Naive thymus-derived CD4-positive, alpha-beta T cell (primary cell): ENCODE results near the gene CCDC40. TPM values are rescaled to one million over a fixed set of nuclear protein-coding genes. Genes with fewer than 3 reads are reported as not detected.

Experiments
- ATAC-seq: fragments of 150-1000 bp; cut with Tn5 transposase; 2 replicates; pipeline ENCODE4 v1.10.0; 2021; ENCODE audit warnings: mild to moderate bottlenecking, moderate library complexity
- CTCF ChIA-PET: fragments of 350-600 bp; sonication (Branson Sonifier 250); formaldehyde crosslinking; loops from one replicate; lab custom pipeline; 2021; ENCODE audit warnings: antibody characterized with exemption; lab: Charles Lee
- POLR2A ChIA-PET: fragments of 350-600 bp; sonication (Branson Sonifier 250); formaldehyde crosslinking; loops from one replicate; lab custom pipeline; 2021; ENCODE audit warnings: antibody characterized with exemption, inconsistent platforms; lab: Charles Lee
- DNase-seq, 9 donors: peaks; one replicate each; pipeline versions ENCODE4 v3.0.0 to v3.0.0-alpha.2; 2020 to 2022; ENCODE audit warnings: mixed read lengths in 1 of 9
- H3K27ac ChIP-seq: one replicate; pipeline ENCODE4 v1.7.0; 2013; ENCODE audit warnings: mild to moderate bottlenecking, low read depth, low read length, moderate library complexity
- H3K27me3 ChIP-seq, 2 donors: one replicate each; pipeline ENCODE4 v1.7.0; 2013; ENCODE audit warnings: low read length in 2 of 2, mild to moderate bottlenecking in 2 of 2, moderate library complexity in 2 of 2; ENCODE audit not compliant: control insufficient read depth in 2 of 2, insufficient read depth in 2 of 2
- H3K36me3 ChIP-seq, 3 experiments: 1 replicate in 2 of 3; 2 replicates in 1 of 3; pipeline ENCODE4 v1.7.0; 2013; ENCODE audit warnings: low read length in 3 of 3, mild to moderate bottlenecking in 3 of 3, moderate library complexity in 1 of 3; ENCODE audit not compliant: insufficient read depth in 3 of 3, control insufficient read depth in 2 of 3
- H3K4me1 ChIP-seq, 2 donors: one replicate each; pipeline ENCODE4 v1.7.0; 2013; ENCODE audit warnings: low read length in 2 of 2, mild to moderate bottlenecking in 2 of 2, moderate library complexity in 1 of 2; ENCODE audit not compliant: control insufficient read depth in 2 of 2, insufficient read depth in 2 of 2
- H3K4me3 ChIP-seq: 2 replicates; pipeline ENCODE4 v1.7.0; 2013; ENCODE audit warnings: mild to moderate bottlenecking, low read length
- H3K9me3 ChIP-seq, 3 experiments: 1 replicate in 2 of 3; 2 replicates in 1 of 3; pipeline ENCODE4 v1.7.0; 2013; ENCODE audit warnings: low read length in 3 of 3; ENCODE audit not compliant: control insufficient read depth in 2 of 3
- H3K27ac Mint-ChIP-seq, 9 donors: one replicate each; pipeline ENCODE4 v1.8.0; 2020 to 2022; ENCODE audit warnings: mixed read lengths in 9 of 9, mild to moderate bottlenecking in 8 of 9, moderate library complexity in 5 of 9, inconsistent platforms in 2 of 9
- H3K27me3 Mint-ChIP-seq, 5 donors: one replicate each; pipeline ENCODE4 v1.8.0; 2021 to 2022; ENCODE audit warnings: mixed read lengths in 5 of 5, mild to moderate bottlenecking in 1 of 5
- H3K36me3 Mint-ChIP-seq, 5 donors: one replicate each; pipeline ENCODE4 v1.8.0; 2020 to 2022; ENCODE audit warnings: mixed read lengths in 5 of 5, mild to moderate bottlenecking in 3 of 5, inconsistent platforms in 1 of 5
- H3K4me1 Mint-ChIP-seq, 7 donors: one replicate each; pipeline ENCODE4 v1.8.0; 2020 to 2022; ENCODE audit warnings: mixed read lengths in 7 of 7, mild to moderate bottlenecking in 3 of 7, inconsistent platforms in 1 of 7
- H3K4me3 Mint-ChIP-seq, 10 donors: one replicate each; pipeline ENCODE4 v1.8.0; 2020 to 2022; ENCODE audit warnings: mild to moderate bottlenecking in 10 of 10, mixed read lengths in 10 of 10, moderate library complexity in 6 of 10, inconsistent platforms in 2 of 10
- H3K9me3 Mint-ChIP-seq, 11 donors: one replicate each; pipeline ENCODE4 v1.8.0; 2020 to 2022; ENCODE audit warnings: mixed read lengths in 11 of 11, mild to moderate bottlenecking in 4 of 11, inconsistent platforms in 1 of 11, moderate library complexity in 1 of 11
- intact Hi-C, 2 donors: fragments of 100-400 bp; cut with micrococcal nuclease; formaldehyde crosslinking; loops; one replicate each; pipeline ENCODE4 v1.15.1; 2023
- polyA plus RNA-seq, 2 donors: library from polyadenylated mRNA; unstranded; fragments of 300-500 nt; fragmentation: Illumina TruSeq; gene quantifications; one replicate each; pipeline ENCODE4 v1.2.3, GENCODE V29; 2021
- total RNA-seq, 6 experiments: library from RNA in 5 of 6; stranded (reverse) in 5 of 6; gene quantifications; 1 replicate in 5 of 6; 2 replicates in 1 of 6; pipeline ENCODE4 v1.2.3 and lab custom pipeline; 2021 to 2026

The CCDC40 gene
- total and polyA plus RNA-seq, 7 experiments from 2014 or later: 0.43 to 3.0 (median 0.79) TPM; not detected in 2

- Mint-ChIP-seq H3K4me1 (peaks cover 19 to 29% (median 25%) of the 10 kb centered on the region in 7 donors), H3K27ac (no peak overlapping the region), H3K27me3 (peaks cover 0 to 9% (median 0%) of the 10 kb centered on the region in 5 donors), H3K4me3 (peak overlapping the region in 1 of 10 donors; percentile 48), H3K9me3 (peaks cover 0 to 5% (median 0%) of the 10 kb centered on the region in 11 donors), H3K36me3 (no peaks in the 10 kb centered on the region)
- CTCF ChIA-PET: no interaction called here
- DNase-seq (no peak), ATAC-seq (no peak)
- Histone ChIP-seq H3K9me3 (no peaks in the 10 kb centered on the region), H3K4me1 (peaks cover 10 to 15% of the 10 kb centered on the region in 2 donors), H3K4me3 (no peak overlapping the region), H3K27me3 (no peaks in the 10 kb centered on the region), H3K36me3 (peaks cover 0 to 4% (median 0%) of the 10 kb centered on the region in 3 experiments), H3K27ac (no peak overlapping the region)
- intact Hi-C loops: no loop called here
- POLR2A ChIA-PET: no interaction called here
Observed at GRCh38 chr17:80104956-80105375, 68.5 kb downstream of the CCDC40 start.

DNA sequence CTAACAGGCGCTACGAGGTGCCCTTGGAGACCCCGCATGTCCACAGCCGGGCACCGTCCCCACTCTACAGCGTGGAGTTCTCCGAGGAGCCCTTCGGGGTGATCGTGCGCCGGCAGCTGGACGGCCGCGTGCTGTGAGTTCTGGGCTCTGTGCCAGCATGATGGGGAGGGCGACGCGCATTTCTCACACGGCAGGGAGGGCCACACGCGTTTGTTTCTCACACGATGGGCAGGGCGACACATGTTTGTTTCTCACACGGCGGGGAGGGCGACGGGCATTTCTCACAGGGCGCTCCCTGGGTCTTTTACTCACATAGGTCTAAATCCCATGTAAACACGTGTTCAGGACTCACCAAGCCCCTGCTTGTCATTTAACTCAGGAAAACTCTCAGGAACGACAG lies 69.3 kb downstream of the CCDC40 start:
- Mint-ChIP-seq H3K4me1 (peaks cover 12 to 21% (median 17%) of the 10 kb centered on the region in 7 donors), H3K9me3 (no peaks in the 10 kb centered on the region), H3K36me3 (no peaks in the 10 kb centered on the region), H3K27ac (no peak overlapping the region), H3K4me3 (no peak overlapping the region), H3K27me3 (peaks cover 0 to 2% (median 0%) of the 10 kb centered on the region in 5 donors)
- Histone ChIP-seq H3K27me3 (no peaks in the 10 kb centered on the region), H3K9me3 (no peaks in the 10 kb centered on the region), H3K36me3 (peaks cover 0 to 4% (median 0%) of the 10 kb centered on the region in 3 experiments), H3K4me3 (no peak overlapping the region), H3K27ac (no peak overlapping the region), H3K4me1 (peaks cover 3 to 8% of the 10 kb centered on the region in 2 donors)
- ATAC-seq (no peak), DNase-seq (no peak)
- intact Hi-C loops: no loop called here
- CTCF ChIA-PET: no interaction called here
- POLR2A ChIA-PET: no interaction called here

GRCh38 chr17:80106176-80106575 lies 69.7 kb downstream of the CCDC40 start:
- Histone ChIP-seq H3K27me3 (no peaks in the 10 kb centered on the region), H3K9me3 (no peaks in the 10 kb centered on the region), H3K4me1 (peaks cover 0 to 8% of the 10 kb centered on the region in 2 donors), H3K36me3 (peaks cover 0 to 4% (median 0%) of the 10 kb centered on the region in 3 experiments), H3K4me3 (no peak overlapping the region), H3K27ac (no peak overlapping the region)
- no peaks in the 10 kb centered on the region for H3K36me3 Mint-ChIP-seq
- intact Hi-C loops: no loop called here
- H3K4me3 Mint-ChIP-seq: no peak overlapping the region
- ChIA-PET POLR2A (no interaction called here), CTCF (no interaction called here)
- no peaks in the 10 kb centered on the region for H3K27me3 Mint-ChIP-seq
- DNase-seq: no peak
- H3K4me1 Mint-ChIP-seq: peaks cover 9 to 18% (median 14%) of the 10 kb centered on the region in 7 donors
- H3K9me3 Mint-ChIP-seq: no peaks in the 10 kb centered on the region
- H3K27ac Mint-ChIP-seq: no peak overlapping the region
- no peak for ATAC-seq

GRCh38 chr17:80106751-80107150 lies 70.3 kb downstream of the CCDC40 start:
- H3K9me3 ChIP-seq: no peaks in the 10 kb centered on the region
- POLR2A ChIA-PET: no interaction called here
- no peaks in the 10 kb centered on the region for H3K9me3 Mint-ChIP-seq
- ATAC-seq (no peak), DNase-seq (no peak)
- peaks cover 0 to 8% of the 10 kb centered on the region in 2 donors for H3K4me1 ChIP-seq
- H3K36me3 Mint-ChIP-seq: no peaks in the 10 kb centered on the region
- intact Hi-C loops: no loop called here
- H3K27ac ChIP-seq: no peak overlapping the region
- no peaks in the 10 kb centered on the region for H3K27me3 ChIP-seq
- CTCF ChIA-PET: no interaction called here
- peaks cover 9 to 19% (median 14%) of the 10 kb centered on the region in 7 donors for H3K4me1 Mint-ChIP-seq
- H3K36me3 ChIP-seq: peaks cover 0 to 4% (median 0%) of the 10 kb centered on the region in 3 experiments
- no peak overlapping the region for H3K27ac Mint-ChIP-seq
- no peak overlapping the region for H3K4me3 ChIP-seq
- H3K27me3 Mint-ChIP-seq: no peaks in the 10 kb centered on the region
- no peak overlapping the region for H3K4me3 Mint-ChIP-seq

GRCh38 chr17:80107231-80108021 lies 71.0 kb downstream of the CCDC40 start:
- Histone ChIP-seq H3K9me3 (no peaks in the 10 kb centered on the region), H3K36me3 (peaks cover 0 to 7% (median 0%) of the 10 kb centered on the region in 3 experiments), H3K4me3 (no peak overlapping the region), H3K4me1 (peaks cover 0 to 2% of the 10 kb centered on the region in 2 donors), H3K27me3 (no peaks in the 10 kb centered on the region), H3K27ac (no peak overlapping the region)
- Mint-ChIP-seq H3K36me3 (no peaks in the 10 kb centered on the region), H3K4me3 (no peak overlapping the region), H3K4me1 (peaks cover 3 to 13% (median 10%) of the 10 kb centered on the region in 7 donors), H3K27me3 (no peaks in the 10 kb centered on the region), H3K9me3 (no peaks in the 10 kb centered on the region), H3K27ac (no peak overlapping the region)
- DNase-seq (no peak), ATAC-seq (no peak)
- ChIA-PET POLR2A (no interaction called here), CTCF (no interaction called here)
- intact Hi-C loops: no loop called here

- peaks cover 0 to 5% (median 2%) of the 10 kb centered on the region in 7 donors for H3K4me1 Mint-ChIP-seq
- DNase-seq: no peak
- no peaks in the 10 kb centered on the region for H3K9me3 ChIP-seq
- no peak overlapping the region for H3K27ac ChIP-seq
- peaks cover 0 to 10% (median 0%) of the 10 kb centered on the region in 3 experiments for H3K36me3 ChIP-seq
- H3K4me1 ChIP-seq: no peaks in the 10 kb centered on the region
- no peaks in the 10 kb centered on the region for H3K9me3 Mint-ChIP-seq
- CTCF ChIA-PET: no interaction called here
- no peak for ATAC-seq
- H3K27me3 Mint-ChIP-seq: no peaks in the 10 kb centered on the region
- no peak overlapping the region for H3K4me3 Mint-ChIP-seq
- H3K27me3 ChIP-seq: no peaks in the 10 kb centered on the region
- intact Hi-C loops: no loop called here
- H3K4me3 ChIP-seq: no peak overlapping the region
- H3K36me3 Mint-ChIP-seq: no peaks in the 10 kb centered on the region
- no peak overlapping the region for H3K27ac Mint-ChIP-seq
- POLR2A ChIA-PET: no interaction called here
Observed at GRCh38 chr17:80108036-80108971, 71.9 kb downstream of the CCDC40 start.
